ENCODE results near the gene PANK1.

PANK1 gene

GRCh38 chr10:89615824-89616223 is 29.2 kb downstream of the PANK1 start:
- no peak for DNase-seq (ENCODE audit: low spot score)

- DNase-seq (ENCODE audit: low spot score), result no peak
Observed at GRCh38 chr10:89615112-89615511, 29.9 kb downstream of the PANK1 start.

- no peak for DNase-seq (ENCODE audit: low spot score)
Observed at GRCh38 chr10:89613582-89613981, 31.5 kb downstream of the PANK1 start.

GRCh38 chr10:89611282-89611681 is 33.8 kb downstream of the PANK1 start:
- DNase-seq (ENCODE audit: low spot score), result no peak

GRCh38 chr10:89609833-89610346 is 35.2 kb downstream of the PANK1 start:
- DNase-seq (ENCODE audit: low spot score), result no peak

- no peak for DNase-seq (ENCODE audit: low spot score)
Observed at GRCh38 chr10:89604200-89604599, 40.8 kb downstream of the PANK1 start.

GRCh38 chr10:89602919-89603318 is 42.1 kb downstream of the PANK1 start:
- no peak for DNase-seq (ENCODE audit: low spot score)

GRCh38 chr10:89601728-89602361 is 43.2 kb downstream of the PANK1 start:
- DNase-seq (ENCODE audit: low spot score), result no peak

- DNase-seq (ENCODE audit: low spot score), result no peak
Observed at GRCh38 chr10:89600041-89600440, 45.0 kb downstream of the PANK1 start.

GRCh38 chr10:89593043-89593442 is 52.0 kb downstream of the PANK1 start:
- DNase-seq (ENCODE audit: low spot score), result no peak

- no peak for DNase-seq (ENCODE audit: low spot score)
Observed at GRCh38 chr10:89592539-89592938, 52.5 kb downstream of the PANK1 start.

GRCh38 chr10:89591796-89592271 is 53.2 kb downstream of the PANK1 start:
- DNase-seq (ENCODE audit: low spot score), result peak; percentile 3

- no peak for DNase-seq (ENCODE audit: low spot score)
Observed at GRCh38 chr10:89591111-89591795, 53.8 kb downstream of the PANK1 start.

GRCh38 chr10:89590326-89590725 is 54.7 kb downstream of the PANK1 start:
- DNase-seq (ENCODE audit: low spot score), result no peak

- DNase-seq (ENCODE audit: low spot score), result no peak
Observed at GRCh38 chr10:89589101-89589720, 55.8 kb downstream of the PANK1 start.

GRCh38 chr10:89588671-89589070 is 56.4 kb downstream of the PANK1 start:
- no peak for DNase-seq (ENCODE audit: low spot score)

- DNase-seq (ENCODE audit: low spot score), result no peak
Observed at GRCh38 chr10:89582022-89582421, 63.0 kb downstream of the PANK1 start.

GRCh38 chr10:89580243-89580642 is 64.8 kb downstream of the PANK1 start:
- peak; percentile 4 for DNase-seq (ENCODE audit: low spot score)

- no peak for DNase-seq (ENCODE audit: low spot score)
Observed at GRCh38 chr10:89576696-89577095, 68.3 kb downstream of the PANK1 start.

GRCh38 chr10:89576022-89576421 is 69.0 kb downstream of the PANK1 start:
- DNase-seq (ENCODE audit: low spot score), result no peak

GRCh38 chr10:89575031-89575430 is 70.0 kb downstream of the PANK1 start:
- no peak for DNase-seq (ENCODE audit: low spot score)

- no peak for DNase-seq (ENCODE audit: low spot score)
Observed at GRCh38 chr10:89574368-89574767, 70.7 kb downstream of the PANK1 start.

Data from globus pallidus (tissue), 1 donor.